ENCODE data around the gene TMCC1.

TMCC1 gene

DNA sequence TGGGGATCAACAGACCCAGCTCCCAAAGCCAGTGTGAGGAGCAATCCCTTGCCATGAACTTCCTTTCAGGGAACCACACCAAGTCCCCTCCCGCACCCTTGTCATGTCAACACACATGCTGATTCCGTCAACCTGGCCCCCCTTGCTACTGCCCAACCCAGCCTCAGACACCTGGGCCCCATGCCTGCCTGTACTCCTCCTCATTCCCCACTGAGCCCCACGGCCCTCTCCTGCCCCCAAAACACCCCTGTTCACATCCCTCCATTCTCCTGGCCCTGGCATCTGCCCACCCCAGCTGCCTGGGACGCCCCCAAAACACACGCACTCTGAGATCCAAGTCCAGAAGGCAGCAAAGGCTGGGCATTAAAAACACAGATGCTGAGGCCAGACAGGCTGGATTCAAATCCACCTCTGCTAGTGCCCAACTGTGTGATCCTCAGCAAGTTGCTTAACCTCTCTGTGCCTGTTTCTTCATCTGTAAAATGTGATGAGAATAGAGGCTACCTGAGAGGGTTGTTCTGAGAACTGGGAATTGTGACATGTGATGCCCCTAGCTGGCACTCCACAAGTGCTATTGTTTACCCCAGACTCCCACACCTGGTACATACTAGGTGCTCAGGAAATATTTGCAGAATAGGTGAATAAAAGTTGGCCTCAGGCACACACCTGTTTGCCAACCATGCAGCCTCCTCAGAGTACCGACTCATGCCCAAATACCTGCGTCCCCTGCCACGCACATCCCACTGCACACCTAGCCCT is 289.3 kb downstream of the TMCC1 start:
- peaks cover 78% of the 10 kb centered on the region for H3K4me1 ChIP-seq (ENCODE audit: insufficient read depth, low read length, poor library complexity, severe bottlenecking)
- H3K9ac ChIP-seq (ENCODE audit: low read depth, low read length, poor library complexity, severe bottlenecking): peak overlapping the region; percentile 53
- H3K79me2 ChIP-seq (ENCODE audit: insufficient read depth, low read length): peaks cover 71% of the 10 kb centered on the region

DNA sequence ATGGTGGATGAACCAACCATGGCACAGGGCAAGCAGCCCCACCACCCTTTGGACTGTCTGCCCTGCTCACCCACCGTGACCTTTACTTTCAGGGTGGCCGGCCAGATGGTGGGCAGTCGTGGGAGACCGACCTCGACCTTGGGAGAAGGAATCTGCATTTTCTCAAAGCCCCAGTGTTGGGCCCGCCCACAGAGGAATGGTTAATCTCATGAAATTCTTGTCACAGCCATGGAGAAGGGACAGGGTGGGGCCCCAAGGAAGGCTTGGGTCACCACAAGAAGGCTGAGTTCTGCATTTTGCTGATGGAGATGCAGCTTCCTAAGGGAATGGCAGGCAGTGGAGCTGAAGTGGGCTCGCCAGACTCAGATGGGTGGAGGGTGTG is 290.0 kb downstream of the TMCC1 start:
- Histone ChIP-seq H3K4me1 (ENCODE audit: insufficient read depth, low read length, poor library complexity, severe bottlenecking) (peaks cover 78% of the 10 kb centered on the region), H3K27me3 (ENCODE audit: insufficient read depth, low read length, poor library complexity, severe bottlenecking) (no peaks in the 10 kb centered on the region), H2AFZ (ENCODE audit: low read length) (no peak overlapping the region), H3K4me3 (ENCODE audit: low read length, poor library complexity, severe bottlenecking) (peak overlapping the region; percentile 78), H3K79me2 (ENCODE audit: insufficient read depth, low read length) (peaks cover 77% of the 10 kb centered on the region), H3K9me3 (ENCODE audit: insufficient read depth, low read depth, low read length) (no peaks in the 10 kb centered on the region), H3K9ac (ENCODE audit: low read depth, low read length, poor library complexity, severe bottlenecking) (peak overlapping the region; percentile 72), H3K36me3 (ENCODE audit: insufficient read depth, low read length) (no peaks in the 10 kb centered on the region), H3K4me2 (ENCODE audit: low read depth, low read length, poor library complexity, severe bottlenecking) (peak overlapping the region; percentile 95), H4K20me1 (ENCODE audit: insufficient read depth, low read length, poor library complexity, severe bottlenecking) (peaks cover 36% of the 10 kb centered on the region), H3K9me2 (replicated peaks; ENCODE audit: low read depth, low read length) (no peaks in the 10 kb centered on the region), H3F3A (ENCODE audit: low read depth) (no peaks in the 10 kb centered on the region)
- TF ChIP-seq EZH2phosphoT487 (IDR thresholded peaks at IDR 0.05; ENCODE audit: borderline replicate concordance) (no peak), CTCF (conservative IDR thresholded peaks at IDR 0.05; ENCODE audit: low read length) (no peak)

More for the DNA sequence above, 289.3 kb downstream of the TMCC1 start:
- Histone ChIP-seq H3K4me2 (ENCODE audit: low read depth, low read length, poor library complexity, severe bottlenecking) (peak overlapping the region; percentile 95), H3K36me3 (ENCODE audit: insufficient read depth, low read length) (no peaks in the 10 kb centered on the region), H4K20me1 (ENCODE audit: insufficient read depth, low read length, poor library complexity, severe bottlenecking) (peaks cover 36% of the 10 kb centered on the region), H3K9me3 (ENCODE audit: insufficient read depth, low read depth, low read length) (no peaks in the 10 kb centered on the region), H3K27me3 (ENCODE audit: insufficient read depth, low read length, poor library complexity, severe bottlenecking) (no peaks in the 10 kb centered on the region), H3K4me3 (ENCODE audit: low read length, poor library complexity, severe bottlenecking) (peak overlapping the region; percentile 78), H3F3A (ENCODE audit: low read depth) (0 out of 2 replicates have a peak, but pooled peaks cover 4% of the 10 kb centered on the region), H2AFZ (ENCODE audit: low read length) (no peak overlapping the region), H3K9me2 (replicated peaks; ENCODE audit: low read depth, low read length) (no peaks in the 10 kb centered on the region)
- TF ChIP-seq EZH2phosphoT487 (IDR thresholded peaks at IDR 0.05; ENCODE audit: borderline replicate concordance): no peak
- no peak for TF ChIP-seq CTCF (conservative IDR thresholded peaks at IDR 0.05; ENCODE audit: low read length)

DNA sequence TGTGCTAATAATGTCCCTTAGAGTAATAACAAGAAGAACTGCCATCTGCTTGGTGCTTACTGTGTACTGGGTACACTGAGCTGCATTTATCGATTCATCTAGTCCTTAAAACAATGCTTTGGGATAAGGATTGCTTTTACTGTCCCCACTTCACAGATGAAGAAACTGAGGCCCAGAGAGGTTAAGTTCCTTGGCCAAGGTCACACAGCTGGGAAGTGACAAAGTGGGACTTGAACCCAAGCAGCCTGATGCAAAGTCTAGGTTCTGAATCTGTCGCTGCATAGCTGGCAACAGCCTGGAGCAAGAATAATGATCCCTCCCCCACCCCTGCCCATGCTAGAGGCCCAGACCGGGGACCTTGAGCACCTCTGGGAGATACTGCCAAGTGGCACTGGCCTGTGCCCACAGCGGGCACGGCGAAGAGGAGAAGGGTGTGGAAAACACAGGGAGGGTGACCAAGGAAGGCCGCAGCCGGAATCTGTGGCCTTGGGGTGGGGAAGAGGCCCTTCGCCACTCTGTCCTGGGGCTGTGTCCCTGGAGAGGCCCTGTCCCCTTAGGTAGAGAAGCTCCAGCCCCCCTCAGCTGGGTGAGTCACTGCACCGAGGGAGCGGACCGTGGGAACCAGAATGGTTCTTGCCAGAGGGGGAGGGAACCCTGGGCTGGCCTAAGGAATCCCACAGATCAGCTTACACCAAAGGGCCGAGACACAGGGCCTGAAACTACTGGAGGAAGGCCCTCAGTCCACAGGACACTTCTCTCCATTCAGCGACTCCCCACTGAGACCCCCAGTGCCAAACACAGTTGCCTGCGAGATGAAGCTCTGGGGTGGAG is 290.6 kb downstream of the TMCC1 start:
- peak overlapping the region; percentile 78 for H3K4me3 ChIP-seq (ENCODE audit: low read length, poor library complexity, severe bottlenecking)
- H3K36me3 ChIP-seq (ENCODE audit: insufficient read depth, low read length): no peaks in the 10 kb centered on the region
- H3F3A ChIP-seq (ENCODE audit: low read depth): no peaks in the 10 kb centered on the region
- peaks cover 83% of the 10 kb centered on the region for H3K79me2 ChIP-seq (ENCODE audit: insufficient read depth, low read length)
- no peaks in the 10 kb centered on the region for H3K27me3 ChIP-seq (ENCODE audit: insufficient read depth, low read length, poor library complexity, severe bottlenecking)
- no peaks in the 10 kb centered on the region for H3K9me3 ChIP-seq (ENCODE audit: insufficient read depth, low read depth, low read length)
- H3K9ac ChIP-seq (ENCODE audit: low read depth, low read length, poor library complexity, severe bottlenecking): peak overlapping the region; percentile 72
- H2AFZ ChIP-seq (ENCODE audit: low read length): no peak overlapping the region
- peak overlapping the region; percentile 95 for H3K4me2 ChIP-seq (ENCODE audit: low read depth, low read length, poor library complexity, severe bottlenecking)
- TF ChIP-seq EZH2phosphoT487 (IDR thresholded peaks at IDR 0.05; ENCODE audit: borderline replicate concordance): no peak
- no peak for TF ChIP-seq CTCF (conservative IDR thresholded peaks at IDR 0.05; ENCODE audit: low read length)
- H3K4me1 ChIP-seq (ENCODE audit: insufficient read depth, low read length, poor library complexity, severe bottlenecking): peaks cover 77% of the 10 kb centered on the region
- no peaks in the 10 kb centered on the region for H3K9me2 ChIP-seq (replicated peaks; ENCODE audit: low read depth, low read length)
- H4K20me1 ChIP-seq (ENCODE audit: insufficient read depth, low read length, poor library complexity, severe bottlenecking): peaks cover 36% of the 10 kb centered on the region
